Stimulated activated CD8-positive, alpha-beta memory T cell treated with anti-CD3 and anti-CD28 coated beads, Interleukin-4, amount 100 ng/mL, for 4 hours (primary cell): ENCODE measurements around the gene NEU2.
A peak's percentile ranks its signal among the peaks of the same experiment; 100 is the strongest.
"Not testable (repeated sequence)": the region's sequence is repeated elsewhere in the genome, so short reads cannot be mapped to it uniquely, and the experiment has no call there.

Source experiments
- DNase-seq, 2 donors: peaks; one replicate each; pipeline ENCODE4 v3.0.0-alpha.2; 2020; ENCODE audit warnings: low read depth in 2 of 2, low spot score in 1 of 2

The NEU2 gene

DNA sequence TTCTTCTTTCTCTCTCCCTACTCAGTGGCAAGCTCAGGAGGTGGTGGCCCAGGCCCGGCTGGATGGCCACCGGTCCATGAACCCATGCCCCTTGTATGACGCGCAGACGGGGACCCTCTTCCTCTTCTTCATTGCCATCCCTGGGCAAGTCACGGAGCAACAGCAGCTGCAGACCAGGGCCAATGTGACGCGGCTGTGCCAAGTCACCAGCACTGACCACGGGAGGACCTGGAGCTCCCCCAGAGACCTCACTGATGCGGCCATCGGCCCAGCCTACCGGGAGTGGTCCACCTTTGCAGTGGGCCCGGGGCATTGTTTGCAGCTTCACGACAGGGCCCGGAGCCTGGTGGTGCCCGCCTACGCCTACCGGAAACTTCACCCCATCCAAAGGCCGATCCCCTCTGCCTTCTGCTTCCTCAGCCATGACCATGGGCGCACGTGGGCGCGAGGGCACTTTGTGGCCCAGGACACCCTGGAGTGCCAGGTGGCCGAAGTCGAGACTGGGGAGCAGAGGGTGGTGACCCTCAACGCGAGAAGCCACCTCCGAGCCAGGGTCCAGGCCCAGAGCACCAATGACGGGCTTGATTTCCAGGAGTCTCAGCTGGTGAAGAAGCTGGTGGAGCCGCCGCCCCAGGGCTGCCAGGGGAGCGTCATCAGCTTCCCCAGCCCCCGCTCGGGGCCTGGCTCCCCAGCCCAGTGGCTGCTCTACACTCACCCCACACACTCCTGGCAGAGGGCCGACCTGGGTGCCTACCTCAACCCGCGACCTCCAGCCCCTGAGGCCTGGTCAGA lies 1.8 kb downstream of the NEU2 start:
- DNase-seq, result no peak

DNA sequence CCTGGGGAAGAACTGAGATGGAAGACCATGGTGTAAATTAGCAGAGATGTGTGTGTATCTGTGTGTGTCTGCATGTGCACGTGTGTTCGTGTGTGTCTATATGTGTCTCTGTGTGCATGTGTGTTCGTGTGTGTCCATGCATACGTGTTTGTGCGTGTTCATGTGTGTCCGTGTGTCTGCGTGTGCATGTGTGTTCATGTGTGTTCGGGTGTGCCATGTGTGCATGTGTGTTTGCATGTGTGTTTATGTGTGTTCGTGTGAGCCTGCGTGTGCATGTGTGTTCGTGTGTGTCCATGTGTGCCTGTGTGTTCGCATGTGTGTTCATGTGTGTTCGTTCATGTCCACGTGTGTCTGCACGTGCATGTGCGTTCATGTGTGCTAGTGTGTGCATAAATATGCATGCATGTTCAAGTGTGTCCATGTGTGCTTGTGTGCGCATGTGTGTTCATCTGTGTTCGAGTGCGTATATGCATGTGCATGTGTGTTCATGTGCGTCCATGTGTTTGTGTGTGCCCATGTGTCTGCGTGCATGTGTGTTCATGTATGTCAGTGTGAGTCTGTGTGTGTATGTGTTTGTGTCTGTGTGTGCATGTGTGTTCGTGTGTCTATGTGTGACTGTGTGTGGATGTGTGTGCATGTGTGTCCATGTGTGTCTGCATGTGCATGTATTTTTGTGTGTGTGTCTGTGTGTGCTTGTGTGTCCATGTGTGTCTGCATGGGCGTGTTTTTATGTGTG lies 3.1 kb downstream of the NEU2 start:
- DNase-seq, result no peak

DNA sequence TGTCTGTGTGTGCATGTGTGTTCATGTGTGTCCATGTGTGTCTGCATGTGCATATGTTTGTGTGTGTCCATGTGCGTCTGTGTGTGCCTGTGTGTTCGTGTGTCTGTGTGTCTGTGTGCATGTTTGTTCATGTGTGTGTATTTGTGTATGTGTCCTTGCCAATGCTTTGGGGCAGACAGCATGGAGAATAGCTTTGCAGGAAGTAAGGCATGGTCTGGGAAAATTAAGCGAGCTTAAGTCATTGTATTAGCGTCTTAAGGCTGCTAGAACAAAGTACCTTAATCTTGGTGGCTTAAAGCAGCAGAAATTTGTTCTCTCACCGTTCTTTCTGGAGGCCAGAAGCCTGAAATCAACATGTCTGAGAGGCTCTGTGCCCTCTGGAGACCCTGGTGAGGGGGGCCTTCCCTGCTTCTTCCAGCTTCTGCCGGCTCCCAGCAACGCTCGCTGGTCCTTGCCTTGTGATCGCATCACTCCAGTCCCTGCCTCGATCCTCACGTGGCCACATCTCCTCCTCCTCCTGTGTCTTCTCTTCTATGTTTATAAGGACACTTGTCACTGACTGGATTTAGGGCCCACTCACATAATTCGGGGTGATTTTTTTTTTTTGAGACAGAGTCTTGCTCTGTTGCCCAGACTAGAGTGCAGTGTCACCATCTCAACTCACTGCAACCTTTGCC lies 3.8 kb downstream of the NEU2 start:
- no peak for DNase-seq

DNA sequence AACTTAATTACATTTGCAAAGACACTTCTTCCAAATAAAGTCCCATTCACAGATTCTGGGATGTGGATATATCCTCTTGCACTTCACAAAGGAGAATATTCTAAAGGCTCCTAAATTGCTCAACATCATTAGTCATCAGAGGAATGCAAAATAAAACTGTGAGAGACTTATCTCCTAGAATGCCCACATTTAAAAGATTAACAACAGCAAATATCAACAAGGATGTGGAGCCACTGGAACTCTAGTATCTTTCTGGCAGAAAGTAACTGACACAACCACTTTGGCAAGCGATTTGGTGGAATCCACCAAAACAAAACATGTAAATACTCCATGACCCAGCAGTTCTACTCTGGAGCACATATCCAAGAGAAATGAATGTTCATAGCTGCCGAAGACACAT lies 4.6 kb downstream of the NEU2 start:
- no peak for DNase-seq

DNA sequence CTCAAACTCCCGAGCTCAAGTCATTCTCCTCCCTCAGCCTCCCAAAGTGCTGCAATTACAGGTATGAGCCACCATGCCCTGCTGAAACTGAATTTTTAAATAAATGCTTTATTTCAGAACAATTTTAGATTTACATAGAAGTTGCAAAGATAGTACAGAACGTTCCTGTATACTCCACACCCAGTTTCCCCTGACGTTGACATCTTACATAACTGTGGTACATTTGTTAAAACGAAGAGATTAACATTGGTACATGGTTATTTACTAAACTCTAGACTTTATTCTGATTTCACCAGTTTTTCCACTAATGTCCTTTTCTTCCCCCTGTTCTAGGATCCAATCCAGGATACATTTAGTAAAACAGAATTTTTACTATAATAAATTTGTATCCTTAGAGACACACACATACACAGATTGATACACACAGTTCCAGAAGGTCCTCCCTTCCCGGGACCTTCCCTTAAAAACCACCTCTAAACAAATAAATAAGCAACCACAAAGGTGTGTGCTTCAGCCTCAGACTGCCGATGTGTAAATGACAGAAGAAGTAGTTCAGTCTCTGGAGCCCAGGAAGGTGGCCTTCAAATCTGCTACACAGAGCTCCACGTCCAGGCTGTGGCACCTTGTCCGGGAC lies 6.9 kb downstream of the NEU2 start:
- no peak for DNase-seq

DNA sequence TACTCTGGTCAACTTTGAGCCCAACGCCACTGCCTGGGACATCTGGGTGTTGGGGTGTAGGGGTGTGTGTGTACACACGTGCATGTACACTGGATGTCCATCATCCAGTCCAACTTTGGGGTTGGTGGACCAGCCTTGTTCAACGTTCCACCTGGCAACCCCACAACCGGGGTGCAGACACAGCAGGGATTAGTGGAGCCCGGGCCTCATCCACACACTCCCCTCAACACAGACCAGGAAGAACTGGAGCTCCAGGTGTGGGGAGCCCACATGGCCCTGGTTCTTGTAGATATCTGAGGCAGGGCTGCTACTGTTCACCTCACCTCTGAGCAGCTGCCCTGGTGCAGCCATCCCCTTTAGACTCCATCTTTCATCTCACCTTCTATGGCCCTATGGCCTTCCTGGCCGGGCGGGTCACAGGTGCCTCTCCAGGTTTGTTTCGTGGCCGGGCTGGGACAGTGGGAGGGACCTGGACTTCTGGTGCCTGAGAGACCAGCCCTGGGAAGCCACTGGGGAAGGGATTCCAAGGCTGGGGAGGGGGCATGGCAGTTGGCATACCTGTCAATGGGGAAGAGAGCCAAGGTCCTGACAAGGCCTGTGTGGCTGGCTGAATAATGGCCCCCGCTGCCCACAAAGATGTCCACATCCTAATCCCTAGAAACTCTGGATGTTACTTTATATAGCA lies 7.5 kb downstream of the NEU2 start:
- DNase-seq, result no peak

DNA sequence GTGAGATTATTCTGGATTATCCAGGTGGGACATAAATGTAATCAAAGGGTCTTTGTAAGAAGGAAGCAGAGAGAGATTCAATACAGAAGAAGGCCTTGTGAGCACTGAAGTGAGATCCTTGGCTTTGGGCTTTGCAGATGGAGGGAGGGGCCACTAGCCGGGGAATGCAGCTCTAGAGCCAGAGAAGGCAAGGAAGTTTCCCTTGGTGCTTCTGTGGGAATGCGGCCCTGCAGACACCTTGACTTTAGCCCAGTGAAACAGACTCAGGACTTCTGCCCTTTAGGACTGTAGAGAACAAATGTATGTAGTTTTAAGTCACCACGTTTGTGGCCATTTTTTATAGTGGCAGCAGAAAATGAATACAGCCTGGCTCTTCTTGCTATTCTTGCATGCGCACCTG lies 8.1 kb downstream of the NEU2 start:
- DNase-seq, result no peak

DNA sequence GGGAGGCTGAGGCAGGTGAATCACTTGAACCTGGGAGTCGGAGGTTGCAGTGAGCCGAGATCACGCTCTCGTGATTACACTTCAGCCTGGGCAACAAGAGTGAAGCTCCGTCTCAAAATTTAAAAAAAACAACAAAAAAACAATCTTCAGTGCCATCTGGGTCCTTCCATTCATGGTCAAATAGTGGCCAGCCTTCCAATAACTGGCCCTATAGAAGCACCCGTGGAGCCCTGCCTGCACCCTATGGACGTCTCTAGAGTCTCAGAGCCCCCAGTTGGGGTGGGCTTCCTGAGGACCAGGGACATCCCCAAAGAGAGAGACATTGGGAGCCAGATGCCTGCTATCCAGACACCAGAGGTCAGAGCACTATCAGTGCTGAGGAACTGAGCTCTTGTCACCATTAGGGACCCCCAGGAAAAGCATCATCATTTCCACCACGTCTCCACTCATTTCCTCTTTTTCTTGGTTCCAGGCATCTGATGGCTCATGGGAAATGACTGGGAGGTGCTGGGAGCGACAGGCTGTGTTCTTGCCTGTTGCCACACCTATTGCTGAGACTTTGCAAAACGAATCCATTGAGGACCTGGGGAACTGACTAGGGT lies 9.4 kb downstream of the NEU2 start:
- no peak for DNase-seq

DNA sequence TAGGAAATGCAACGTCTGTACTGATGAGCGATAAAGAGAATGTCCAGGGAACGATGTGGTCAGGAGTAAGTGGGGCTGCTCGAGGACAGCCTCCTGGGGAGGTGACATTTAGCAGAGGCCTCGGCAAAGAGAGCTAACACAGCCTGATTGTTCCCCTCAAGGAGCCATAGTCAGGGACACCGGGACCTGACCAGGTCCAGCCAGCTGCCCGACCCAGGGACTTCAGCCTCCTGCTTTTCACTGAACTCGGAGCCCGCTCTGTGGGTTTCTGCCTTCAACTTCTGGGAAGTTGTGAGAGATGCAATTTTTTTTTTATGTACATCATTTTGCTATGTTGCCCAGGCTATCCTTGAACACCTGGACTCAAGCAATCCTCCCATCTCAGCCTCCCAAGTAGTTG lies 10.1 kb downstream of the NEU2 start:
- no peak for DNase-seq

DNA sequence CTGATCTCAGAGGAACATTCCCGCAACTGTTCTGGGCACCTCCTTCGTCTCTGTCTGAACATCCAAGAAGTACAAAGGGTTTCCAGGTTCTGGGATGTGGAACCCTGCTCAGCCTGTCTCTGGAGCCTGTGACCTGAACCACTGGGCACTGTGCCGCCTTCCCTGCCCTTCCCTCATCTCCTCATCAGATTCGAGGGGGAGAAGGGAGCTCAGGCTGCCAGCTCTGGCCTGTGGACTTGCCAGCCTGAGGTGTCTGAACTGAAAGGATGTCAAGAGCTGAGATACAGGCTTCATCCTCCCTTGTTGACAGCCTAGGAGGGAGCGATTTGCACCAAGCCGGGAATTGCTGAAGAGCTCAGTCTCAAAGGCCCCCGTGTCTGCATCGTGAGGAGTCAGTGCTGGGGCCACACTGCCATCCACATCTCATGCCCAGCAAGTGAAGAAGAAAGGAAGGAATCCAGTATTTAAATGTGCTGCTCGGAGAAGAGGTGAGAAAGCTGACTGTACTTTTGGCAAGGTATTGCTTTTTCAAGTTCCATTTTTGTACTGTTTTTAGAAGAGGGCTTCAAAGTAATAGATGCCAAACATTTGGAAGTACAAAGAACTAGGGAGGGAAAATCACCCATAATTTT lies 12.6 kb downstream of the NEU2 start:
- DNase-seq, result no peak

DNA sequence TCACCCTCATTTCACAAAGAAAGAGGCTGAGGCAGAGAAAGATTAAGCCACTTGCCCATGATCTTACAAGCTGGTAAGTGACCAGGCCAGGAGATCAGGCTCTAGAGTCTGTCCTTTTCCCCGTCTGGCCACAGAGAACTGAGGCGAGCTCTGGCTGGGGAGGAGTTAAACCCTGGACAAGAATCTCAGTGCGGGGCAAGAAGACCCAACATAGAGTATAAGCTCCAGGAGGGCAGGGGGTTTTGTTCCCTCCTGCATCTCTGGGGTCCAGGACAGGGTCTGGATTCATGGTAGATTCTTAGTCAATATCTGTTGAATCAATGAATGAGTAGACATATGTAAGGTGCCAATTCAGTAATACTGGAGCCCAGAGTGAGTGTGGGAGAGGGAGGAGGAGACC lies 14.7 kb downstream of the NEU2 start:
- DNase-seq, result no peak

DNA sequence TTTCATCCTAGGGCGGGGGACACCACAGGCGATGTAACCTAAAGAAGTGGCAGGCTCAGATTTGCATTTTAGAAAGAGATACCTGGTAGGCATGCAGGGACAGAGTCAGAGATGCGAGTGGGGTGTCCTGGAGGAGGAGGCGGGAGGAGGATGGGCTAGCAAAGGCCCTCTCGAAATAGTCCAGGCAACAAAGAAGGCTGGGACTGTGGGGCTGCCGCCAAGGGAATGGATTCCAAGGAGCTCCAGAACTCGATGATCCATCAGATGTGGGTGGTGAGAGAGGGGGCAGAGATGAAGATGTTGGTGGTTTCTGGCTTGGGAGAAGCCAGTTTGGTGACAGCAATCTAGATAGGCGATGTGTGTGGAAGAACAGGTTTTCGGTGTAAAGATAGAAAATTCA lies 15.2 kb downstream of the NEU2 start:
- DNase-seq, result no peak

DNA sequence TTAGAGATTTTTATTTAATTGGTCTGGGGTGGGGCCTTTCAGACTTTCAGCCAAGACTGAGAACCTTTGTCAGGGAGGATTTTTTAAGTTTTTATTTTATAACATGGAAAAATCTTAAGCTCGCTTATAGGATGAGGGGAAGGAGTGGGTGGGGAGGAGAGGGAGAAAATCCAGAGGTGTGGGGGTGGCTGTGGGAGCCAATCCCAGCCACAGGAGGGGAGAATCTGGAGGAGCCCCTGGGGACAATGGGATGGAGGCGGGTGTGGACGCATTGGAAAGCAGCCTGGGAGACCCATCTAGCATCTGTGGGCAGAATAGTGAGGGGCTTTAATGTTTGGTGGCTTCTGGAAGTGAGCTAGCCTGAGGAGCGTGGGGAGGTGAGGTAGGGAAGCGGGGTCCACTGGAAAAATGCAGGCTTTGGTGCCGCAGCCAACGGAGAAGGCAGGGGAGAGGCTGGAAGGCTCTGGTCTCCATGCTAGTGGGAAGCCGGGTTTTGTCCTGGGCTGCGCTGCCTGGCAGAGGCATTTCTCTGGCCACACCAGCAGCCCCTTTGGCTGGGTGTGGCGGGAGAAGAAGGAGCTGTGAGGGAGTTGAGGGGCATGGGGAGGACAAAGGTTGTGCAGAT lies 16.2 kb downstream of the NEU2 start:
- no peak for DNase-seq

DNA sequence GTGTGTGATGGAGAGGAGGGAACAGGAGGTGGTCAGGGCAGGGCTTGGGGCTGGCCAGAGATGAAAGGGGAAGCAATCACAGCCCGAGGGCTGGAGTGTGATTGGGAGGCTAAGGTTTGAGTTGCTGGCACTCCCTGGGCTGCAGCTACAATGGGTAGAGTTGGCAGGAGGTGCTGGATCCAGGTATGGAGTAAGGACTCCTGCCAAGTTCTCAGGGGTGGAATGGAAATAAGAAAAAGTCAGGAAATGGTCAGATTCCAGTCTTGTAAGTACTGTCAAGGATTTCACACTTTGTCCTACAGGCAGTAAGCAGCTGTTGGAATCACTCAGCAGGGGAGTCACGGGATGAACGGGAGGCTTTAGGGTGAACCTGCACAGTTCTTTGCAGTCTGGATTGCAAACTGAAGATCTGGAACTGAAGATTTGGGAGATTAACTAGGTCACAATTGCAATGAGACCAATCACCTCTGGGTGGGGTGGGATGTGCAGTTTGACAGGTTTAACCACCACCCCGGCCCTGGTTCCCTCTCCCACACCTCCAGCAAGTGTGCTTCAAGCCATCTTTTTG lies 16.8 kb downstream of the NEU2 start:
- no peak for DNase-seq

DNA sequence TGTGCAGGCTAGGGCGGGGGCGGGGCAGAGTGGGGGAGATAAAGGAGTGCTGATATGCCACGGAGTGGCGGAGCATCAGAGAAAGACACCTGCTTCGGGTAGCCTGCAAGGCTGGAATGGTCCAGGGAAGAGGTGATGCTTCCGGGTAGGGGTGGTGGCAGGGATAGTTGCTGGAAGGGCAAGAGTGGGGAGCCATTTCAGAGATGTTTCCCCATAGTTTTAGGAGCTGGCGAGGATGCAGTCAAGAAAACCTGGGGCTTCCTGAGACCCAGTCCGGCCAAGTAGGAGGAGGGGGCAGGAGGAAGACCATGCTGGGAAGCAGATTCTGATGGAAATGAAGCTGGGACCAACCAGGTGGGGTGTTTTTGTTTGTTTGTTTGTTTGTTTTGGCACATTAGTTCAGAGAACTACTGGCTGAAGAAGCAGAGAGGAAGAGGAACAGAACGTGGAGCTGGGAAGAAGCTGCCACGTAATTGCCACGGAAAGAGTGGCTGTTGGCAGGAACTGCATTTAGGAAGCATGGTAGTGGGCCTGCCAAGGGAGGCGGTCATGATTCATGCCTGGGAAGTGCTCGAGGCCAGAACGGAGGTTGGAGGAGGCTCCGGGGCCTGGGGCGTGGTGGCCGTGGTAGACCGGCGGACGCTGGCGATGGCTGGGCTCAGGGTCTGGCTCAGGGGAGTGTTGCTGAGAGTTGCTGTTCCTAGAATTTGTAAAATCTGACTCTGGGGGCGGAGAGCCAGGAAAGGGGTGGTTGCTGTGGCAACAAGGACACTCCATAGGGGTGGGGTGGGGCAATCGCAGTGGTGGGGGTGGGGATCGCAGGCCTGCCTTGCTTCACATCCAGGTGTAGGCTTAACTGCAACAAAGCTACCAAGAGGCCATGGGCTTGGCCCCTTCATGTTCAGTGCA lies 19.0 kb downstream of the NEU2 start:
- no peak for DNase-seq

DNA sequence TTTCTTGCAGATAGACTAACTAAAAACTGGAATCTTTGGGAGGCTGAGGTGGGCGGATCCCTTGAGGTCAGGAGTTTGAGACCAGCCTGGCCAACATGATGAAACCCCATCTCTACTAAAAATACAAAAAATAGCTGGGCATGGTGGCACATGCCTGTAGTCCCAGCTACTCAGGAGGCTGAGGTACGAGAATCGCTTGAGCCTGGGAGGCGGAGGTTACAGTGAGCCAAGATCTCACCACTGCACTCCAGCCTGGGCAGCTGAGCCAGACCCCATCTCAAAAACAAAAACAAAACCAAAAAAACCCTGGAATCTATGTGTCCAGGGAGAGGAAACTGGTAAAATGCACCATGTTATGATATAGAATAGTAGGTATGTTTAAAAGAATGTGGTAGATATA lies 20.0 kb downstream of the NEU2 start:
- DNase-seq, result not testable (repeated sequence)

DNA sequence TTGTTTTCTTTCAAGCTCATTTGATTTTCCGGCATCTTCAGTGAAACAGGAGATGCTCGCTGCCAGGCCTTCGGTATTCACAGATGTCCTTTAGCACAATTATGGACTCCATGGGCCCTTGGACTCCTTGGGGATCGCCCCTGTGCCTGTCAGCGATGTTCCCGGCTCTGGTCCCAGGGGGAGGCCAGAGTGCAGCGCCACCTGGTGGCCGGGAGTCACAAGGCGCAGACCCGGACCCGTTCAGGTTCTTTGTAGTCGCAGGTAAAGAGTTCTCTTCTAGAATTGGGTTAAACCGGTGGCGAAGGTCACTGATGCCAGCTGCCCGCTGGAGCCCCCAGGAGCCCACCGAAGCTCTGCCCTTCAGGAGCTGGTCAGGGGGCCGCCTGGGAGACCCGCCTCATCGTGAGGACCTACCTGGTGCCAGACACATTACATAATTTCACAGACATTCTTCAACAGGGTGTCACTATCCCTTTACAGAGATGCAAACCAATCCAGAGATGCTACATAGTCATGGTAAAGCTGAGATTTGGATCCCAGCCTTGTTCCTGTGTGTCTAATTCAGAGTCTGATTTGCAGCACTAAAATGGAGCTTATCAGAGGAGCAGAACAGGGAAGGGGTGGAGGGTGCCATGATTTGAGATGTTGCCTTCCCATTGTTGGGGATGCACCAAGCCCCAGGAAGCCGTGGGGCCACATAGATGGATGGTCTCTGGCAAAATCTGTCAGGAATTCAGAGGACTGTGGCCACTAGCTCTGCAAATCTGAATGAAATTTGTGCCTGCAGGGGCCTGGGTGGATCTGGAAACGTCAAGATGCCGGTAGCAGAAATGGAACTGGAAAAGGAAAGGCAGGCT lies 21.7 kb downstream of the NEU2 start:
- peak in 1 of 2 donors; percentile 67 for DNase-seq

DNA sequence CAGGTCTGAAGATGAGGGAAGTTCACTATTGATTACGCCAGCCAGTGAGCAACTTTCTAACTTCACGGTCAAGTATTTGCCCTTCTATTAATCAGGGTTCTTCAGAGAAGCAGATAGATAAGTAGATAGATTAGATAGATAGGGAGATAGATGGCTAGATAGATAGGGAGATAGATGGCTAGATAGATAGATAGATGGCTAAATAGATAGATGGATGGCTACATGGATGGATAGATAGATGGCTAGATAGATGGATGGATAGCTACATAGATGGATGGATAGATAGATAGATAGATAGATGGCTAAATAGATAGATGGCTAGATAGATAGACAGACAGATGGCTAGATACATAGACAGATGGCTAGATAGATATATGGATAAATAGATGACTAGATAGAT lies 22.9 kb downstream of the NEU2 start:
- DNase-seq, result no peak
